GM12865 (cell line): ENCODE results near the gene SFMBT1.

ENCODE experiments used
- DNase-seq: peaks from one replicate; pipeline ENCODE4 v3.0.0; 2010; ENCODE audit warnings: low read depth
- H3K4me3 ChIP-seq: 2 replicates; pipeline ENCODE4 v1.5.1; 2011; ENCODE audit warnings: mild to moderate bottlenecking, low read depth, low read length, control low read depth
- TF ChIP-seq, protein P1 (sequence below): IDR thresholded peaks from 2 replicates; pipeline ENCODE4 v1.5.1; 2011; ENCODE audit warnings: low read length, control low read depth, low read depth, inconsistent platforms; ENCODE audit not compliant: insufficient read depth; ENCODE audit errors: missing control alignments

The SFMBT1 gene

DNA sequence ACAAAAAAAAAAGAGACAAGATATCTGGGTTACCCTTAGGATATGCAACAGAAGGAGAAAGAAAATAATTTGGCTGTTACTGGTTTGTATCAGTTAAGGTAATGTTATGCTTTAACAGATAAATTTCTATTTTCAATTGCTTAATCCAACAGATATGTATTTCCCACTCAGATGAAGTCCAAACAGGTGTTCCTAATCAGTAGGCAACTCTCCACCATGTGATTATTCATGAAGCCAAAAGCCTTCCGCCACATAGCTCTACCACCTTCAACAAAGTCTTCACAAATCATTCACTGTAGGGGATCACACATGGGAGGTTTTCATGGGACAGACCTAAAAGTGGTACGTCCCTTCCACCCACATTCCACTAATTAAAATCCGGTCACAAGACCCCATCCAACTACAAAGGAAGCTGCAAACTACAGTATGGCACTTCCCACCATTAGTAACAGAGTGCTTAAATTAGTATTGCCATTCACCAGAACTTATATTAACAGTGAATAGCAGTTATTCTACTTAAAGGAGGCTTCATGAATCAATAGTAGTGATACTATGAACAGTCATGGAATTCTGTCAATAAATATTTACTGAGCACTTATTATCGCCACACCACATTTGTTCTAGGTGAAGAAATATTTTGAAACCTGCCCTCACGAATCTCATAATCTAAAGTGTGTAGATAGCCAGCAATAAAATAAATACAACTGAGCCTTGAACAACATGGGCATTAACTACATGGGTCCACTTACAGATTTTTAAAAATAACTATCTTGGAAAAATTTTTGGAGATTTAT lies 66.5 kb downstream of the SFMBT1 start:
- no peak overlapping the region for H3K4me3 ChIP-seq
- TF ChIP-seq, protein P1, sequence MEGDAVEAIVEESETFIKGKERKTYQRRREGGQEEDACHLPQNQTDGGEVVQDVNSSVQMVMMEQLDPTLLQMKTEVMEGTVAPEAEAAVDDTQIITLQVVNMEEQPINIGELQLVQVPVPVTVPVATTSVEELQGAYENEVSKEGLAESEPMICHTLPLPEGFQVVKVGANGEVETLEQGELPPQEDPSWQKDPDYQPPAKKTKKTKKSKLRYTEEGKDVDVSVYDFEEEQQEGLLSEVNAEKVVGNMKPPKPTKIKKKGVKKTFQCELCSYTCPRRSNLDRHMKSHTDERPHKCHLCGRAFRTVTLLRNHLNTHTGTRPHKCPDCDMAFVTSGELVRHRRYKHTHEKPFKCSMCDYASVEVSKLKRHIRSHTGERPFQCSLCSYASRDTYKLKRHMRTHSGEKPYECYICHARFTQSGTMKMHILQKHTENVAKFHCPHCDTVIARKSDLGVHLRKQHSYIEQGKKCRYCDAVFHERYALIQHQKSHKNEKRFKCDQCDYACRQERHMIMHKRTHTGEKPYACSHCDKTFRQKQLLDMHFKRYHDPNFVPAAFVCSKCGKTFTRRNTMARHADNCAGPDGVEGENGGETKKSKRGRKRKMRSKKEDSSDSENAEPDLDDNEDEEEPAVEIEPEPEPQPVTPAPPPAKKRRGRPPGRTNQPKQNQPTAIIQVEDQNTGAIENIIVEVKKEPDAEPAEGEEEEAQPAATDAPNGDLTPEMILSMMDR, result no peak
- no peak for DNase-seq

DNA sequence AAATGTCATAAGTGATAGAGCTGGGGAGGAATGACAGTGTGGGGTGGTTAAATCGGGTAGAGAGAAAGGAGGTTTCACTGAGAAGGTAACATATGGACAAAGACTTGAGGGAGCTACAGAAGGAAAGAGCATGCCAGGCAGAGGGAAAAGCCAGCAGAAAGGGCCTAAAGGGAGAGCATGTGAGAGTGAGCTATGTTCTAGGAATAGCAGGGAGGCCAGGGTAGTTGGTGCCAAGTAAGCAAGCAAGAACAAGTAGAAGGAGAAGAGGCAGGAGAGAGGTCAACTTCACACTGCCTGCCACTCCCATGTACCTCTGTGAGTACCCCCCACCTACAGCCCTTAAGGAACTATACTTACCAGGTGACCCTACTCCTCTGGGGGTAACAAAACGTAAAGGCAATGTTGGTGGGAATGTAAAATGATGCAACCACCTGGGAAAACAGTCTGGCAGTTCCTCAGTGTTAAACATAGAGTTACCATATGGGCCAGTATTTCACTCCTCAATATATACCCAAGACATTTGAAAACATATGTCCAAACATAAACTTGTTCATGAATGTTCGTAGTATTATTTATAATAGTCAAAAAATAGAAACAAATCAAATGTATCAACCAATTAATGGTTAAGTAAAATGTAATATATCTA lies 67.6 kb downstream of the SFMBT1 start:
- no peak for DNase-seq
- TF ChIP-seq, protein P1, result no peak
- no peak overlapping the region for H3K4me3 ChIP-seq

DNA sequence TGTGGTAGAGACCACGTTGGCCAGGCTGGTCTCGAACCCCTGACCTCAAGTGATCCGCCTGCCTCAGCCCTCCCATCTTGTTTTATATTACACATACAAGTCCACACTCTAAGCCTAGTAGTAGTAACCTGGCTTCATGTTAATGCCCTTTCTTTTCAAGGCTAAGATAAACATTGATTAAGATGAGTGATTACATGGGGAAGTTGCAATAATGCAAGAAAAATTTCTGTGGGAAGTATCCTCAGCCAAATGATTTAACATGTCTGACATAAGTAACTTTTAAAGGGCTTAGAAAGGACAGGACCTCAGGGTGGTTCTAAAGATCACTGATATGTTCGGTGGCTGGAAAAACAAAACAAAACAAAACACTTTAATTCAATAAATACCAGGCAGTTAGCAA lies 72.1 kb downstream of the SFMBT1 start:
- no peak overlapping the region for H3K4me3 ChIP-seq
- no peak for DNase-seq
- TF ChIP-seq, protein P1, result no peak

DNA sequence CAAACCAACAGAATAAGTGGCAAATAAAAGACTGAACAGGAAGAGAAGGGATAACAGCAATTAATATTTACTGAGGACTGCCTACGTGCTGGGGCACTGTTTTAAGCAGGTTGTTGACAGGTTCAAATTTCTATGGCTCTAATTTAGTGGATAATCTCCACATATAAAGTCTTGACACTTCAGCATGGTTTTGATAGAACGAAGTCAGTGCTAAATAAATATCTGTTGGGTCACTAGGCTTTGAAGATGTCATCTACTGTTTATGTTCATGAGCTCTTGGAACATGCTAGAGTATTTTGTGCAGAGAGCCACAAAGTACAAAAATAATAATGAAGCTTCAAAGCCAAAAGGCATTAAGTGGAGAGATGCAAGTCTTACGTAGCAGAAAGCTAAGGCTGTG lies 74.0 kb downstream of the SFMBT1 start:
- TF ChIP-seq, protein P1, result no peak
- DNase-seq, result no peak

DNA sequence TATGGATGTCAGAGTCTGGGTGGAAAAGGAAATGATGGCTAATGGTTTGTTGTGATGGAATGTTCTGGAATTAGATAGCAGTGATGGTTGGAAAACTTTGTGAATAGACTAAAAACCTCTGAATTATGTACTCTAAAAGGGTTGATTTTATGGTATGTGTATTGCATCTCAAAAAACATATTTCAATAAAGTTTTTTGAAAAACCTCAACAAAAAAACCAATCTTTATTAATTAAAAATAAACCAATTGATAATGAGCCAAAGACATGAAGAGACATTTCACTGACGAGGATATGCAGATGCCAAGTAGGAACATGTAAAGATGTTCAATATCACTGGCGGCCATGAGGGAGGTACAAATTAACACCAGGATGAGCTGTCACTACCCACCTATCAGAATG lies 78.5 kb downstream of the SFMBT1 start:
- DNase-seq, result no peak
- TF ChIP-seq, protein P1, result no peak
- no peak overlapping the region for H3K4me3 ChIP-seq

More for the DNA sequence above, 74.0 kb downstream of the SFMBT1 start:
- no peak overlapping the region for H3K4me3 ChIP-seq

DNA sequence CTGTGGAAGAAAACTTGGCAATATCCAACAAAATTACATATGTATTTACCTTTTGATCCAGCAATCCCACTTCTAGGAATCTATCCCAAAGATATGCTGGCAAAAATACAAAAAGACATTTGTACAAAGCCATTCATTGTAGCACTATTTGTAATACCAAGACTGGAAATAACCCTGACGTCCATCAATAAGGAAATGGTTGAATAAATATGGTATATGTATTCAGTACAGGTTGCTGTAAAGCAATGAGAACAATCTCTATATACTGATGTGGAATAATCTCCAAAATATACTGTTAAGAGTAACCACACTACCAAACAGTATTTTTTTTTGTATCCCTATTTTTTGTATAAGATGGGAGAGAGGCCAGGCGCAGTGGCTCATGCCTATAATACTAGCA lies 83.7 kb downstream of the SFMBT1 start:
- TF ChIP-seq, protein P1, result no peak
- no peak overlapping the region for H3K4me3 ChIP-seq
- no peak for DNase-seq
